SKM-1 (cell line): ENCODE data around the gene CYTH4.

Experiments
- DNase-seq: peaks from one replicate; lab custom pipeline; 2025; ENCODE audit not compliant: unreplicated experiment; lab: John Stamatoyannopoulos, UW

The CYTH4 gene

GRCh38 chr22:37308385-37309200 is 26.3 kb downstream of the CYTH4 start:
- DNase-seq = no peak

GRCh38 chr22:37309211-37310074 is 27.1 kb downstream of the CYTH4 start:
- DNase-seq = peak; percentile 42

GRCh38 chr22:37310075-37310606 is 27.8 kb downstream of the CYTH4 start:
- DNase-seq = no peak

GRCh38 chr22:37310815-37311595 is 28.7 kb downstream of the CYTH4 start:
- DNase-seq = no peak

GRCh38 chr22:37311761-37312312 is 29.5 kb downstream of the CYTH4 start:
- DNase-seq = no peak

GRCh38 chr22:37312549-37313183 is 30.4 kb downstream of the CYTH4 start:
- DNase-seq = no peak

- no peak for DNase-seq
Measured at GRCh38 chr22:37313376-37314314, 31.3 kb downstream of the CYTH4 start.

- DNase-seq = no peak
Measured at GRCh38 chr22:37314315-37315074, 32.2 kb downstream of the CYTH4 start.

- DNase-seq = no peak
Measured at GRCh38 chr22:37316405-37316804, 34.1 kb downstream of the CYTH4 start.

- peak; percentile 75 for DNase-seq
Measured at GRCh38 chr22:37316875-37317371, 34.6 kb downstream of the CYTH4 start.

GRCh38 chr22:37317698-37318210 is 35.4 kb downstream of the CYTH4 start:
- DNase-seq = no peak

- no peak for DNase-seq
Measured at GRCh38 chr22:37318364-37319109, 36.2 kb downstream of the CYTH4 start.

GRCh38 chr22:37319469-37319868 is 37.2 kb downstream of the CYTH4 start:
- DNase-seq = no peak

GRCh38 chr22:37320726-37321677 is 38.7 kb downstream of the CYTH4 start:
- DNase-seq = no peak

GRCh38 chr22:37324340-37325038 is 42.2 kb downstream of the CYTH4 start:
- no peak for DNase-seq

GRCh38 chr22:37325039-37325395 is 42.7 kb downstream of the CYTH4 start:
- DNase-seq = no peak
